Measurements from ENCODE around the gene FBLN2.
"Not testable (repeated sequence)": the region's sequence is repeated elsewhere in the genome, so short reads cannot be mapped to it uniquely, and the experiment has no call there.

Gene FBLN2

DNA sequence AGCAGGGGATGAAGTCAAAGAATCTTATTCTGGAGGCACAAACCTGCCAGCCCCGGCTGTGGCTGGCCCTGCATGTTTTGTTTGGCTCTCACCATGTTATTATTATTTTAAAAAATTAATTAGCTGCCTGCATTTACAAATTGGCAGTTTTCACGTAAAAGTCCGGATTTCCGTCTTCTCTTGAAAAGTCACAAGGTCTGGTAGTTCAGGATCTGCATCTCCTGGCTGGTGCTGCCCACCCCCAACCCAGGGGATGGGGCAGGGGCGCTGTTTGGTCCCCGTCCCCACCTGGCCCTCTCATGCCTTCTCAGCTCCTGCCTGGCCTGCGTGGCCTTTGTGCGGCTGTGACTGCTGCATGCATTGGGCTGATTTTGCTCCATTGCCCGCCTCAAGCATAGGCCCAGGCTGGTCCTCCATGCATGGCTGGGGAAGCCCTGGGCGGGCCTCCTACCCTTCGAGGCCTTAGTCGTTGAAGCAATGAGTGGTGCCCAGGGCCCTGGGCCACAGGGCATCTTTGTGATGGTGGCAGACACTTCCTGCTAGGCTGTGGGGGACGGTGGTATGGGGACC is 2.0 kb downstream of the FBLN2 start:
- FAIRE-seq = no peak

DNA sequence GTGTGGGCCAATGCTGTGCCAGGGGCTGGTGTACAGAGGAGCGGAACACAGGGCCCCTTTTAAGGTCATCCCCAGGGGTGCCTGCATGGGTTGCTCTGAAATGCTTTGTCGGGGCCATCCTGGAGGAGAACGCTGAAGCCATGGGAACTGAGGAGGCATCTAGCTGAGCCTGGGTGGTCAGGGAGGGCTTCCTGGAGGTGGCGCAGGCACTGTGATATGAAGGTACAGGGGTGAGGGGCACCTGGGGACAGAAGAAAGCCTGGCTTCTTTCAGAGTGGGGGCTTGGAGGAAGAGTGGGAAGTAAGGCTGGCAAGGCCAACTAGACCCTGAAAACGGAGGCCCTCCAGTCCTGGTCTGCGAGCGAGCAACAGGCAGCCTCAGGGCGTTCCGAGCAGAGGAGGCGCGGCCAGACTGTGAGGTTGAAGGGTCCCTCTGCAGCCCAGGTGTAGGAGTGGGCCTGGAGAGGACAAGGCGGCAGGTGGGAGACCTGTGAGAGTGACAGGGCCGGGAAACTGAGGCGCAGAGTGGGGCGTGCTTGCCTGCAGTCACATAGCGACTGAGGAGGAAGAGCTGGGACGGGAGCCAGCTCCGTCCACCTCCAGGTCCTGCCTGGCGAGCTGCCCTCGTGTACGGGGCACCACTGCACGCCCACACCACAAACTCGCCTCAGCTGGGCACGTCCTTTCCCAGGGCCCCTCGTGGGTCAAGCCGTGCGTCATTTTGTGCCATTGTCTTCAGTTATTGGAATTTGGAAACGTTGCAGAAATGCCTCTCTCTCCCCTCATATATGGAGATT is 4.1 kb downstream of the FBLN2 start:
- no peak for FAIRE-seq

GRCh38 chr3:13553686-13554085 is 4.8 kb downstream of the FBLN2 start:
- no peak for FAIRE-seq

DNA sequence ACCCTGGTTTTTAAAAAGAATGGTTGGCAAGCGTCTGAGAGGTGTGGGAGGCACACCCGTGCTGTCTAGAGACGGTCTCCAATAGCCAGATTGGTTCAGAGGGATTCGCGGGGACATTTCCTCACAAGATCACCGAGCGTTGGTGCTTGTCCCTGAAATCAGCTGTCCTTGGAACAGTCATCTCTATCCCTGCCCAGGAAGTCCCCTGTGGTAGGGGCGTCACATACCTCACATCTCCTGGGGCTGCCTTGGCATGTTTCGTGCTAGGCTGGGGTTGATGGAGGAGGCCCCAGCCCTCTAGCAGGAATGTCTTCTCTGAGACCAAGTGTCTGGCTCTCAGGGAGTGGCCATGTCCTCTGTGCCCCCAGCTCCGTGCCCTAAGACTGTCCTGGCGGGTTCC is 6.8 kb downstream of the FBLN2 start:
- no peak for FAIRE-seq

DNA sequence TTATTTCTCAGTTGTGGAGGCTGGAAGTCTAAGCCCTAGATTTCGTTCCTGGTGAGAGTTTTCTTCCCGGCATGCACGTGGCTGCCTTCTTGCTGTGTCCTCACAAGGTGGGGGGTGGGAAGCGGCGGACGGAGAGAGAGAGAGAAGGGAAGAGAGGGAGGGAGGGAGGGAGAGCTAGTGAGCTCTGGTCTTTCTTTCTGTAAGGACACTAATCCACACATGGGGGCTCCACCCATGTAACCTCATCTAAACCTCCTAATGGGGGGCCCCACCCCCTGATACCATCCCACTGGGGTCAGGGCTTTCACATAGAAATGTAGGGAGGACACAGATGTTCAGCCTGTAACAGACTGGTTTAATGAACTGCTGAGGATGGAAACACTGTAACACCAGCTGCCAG is 7.3 kb downstream of the FBLN2 start:
- no peak for FAIRE-seq

GRCh38 chr3:13556917-13557316 is 8.0 kb downstream of the FBLN2 start:
- no peak for FAIRE-seq

DNA sequence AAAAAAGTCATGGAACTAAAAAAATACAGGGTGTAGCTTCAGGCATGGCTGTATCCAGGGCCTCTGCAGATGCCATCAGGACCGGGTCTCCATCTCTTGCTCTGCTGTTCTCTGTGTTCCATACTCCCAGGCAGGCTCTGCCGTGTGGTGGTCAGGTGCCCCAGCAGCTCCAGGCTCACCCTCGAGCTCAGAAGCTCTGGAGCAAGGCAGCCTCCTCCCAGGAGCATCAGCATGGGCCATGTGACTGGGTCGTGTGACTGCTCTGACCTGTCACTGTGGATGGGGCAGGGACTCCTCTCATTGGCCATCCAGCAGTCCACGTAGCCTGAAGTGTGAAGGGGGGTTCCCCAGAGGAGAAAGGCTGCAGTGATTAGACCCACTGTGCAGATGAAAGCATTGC is 8.5 kb downstream of the FBLN2 start:
- no peak for FAIRE-seq

- no peak for FAIRE-seq
These were observed 9.0 kb downstream of the FBLN2 start for GRCh38 chr3:13557926-13558325.

- no peak for FAIRE-seq
These were observed 9.7 kb downstream of the FBLN2 start for GRCh38 chr3:13558651-13559050.

GRCh38 chr3:13559764-13560525 is 11.0 kb downstream of the FBLN2 start:
- FAIRE-seq = no peak

GRCh38 chr3:13561376-13561775 is 12.5 kb downstream of the FBLN2 start:
- no peak for FAIRE-seq

- no peak for FAIRE-seq
These were observed 13.0 kb downstream of the FBLN2 start for GRCh38 chr3:13561967-13562366.

DNA sequence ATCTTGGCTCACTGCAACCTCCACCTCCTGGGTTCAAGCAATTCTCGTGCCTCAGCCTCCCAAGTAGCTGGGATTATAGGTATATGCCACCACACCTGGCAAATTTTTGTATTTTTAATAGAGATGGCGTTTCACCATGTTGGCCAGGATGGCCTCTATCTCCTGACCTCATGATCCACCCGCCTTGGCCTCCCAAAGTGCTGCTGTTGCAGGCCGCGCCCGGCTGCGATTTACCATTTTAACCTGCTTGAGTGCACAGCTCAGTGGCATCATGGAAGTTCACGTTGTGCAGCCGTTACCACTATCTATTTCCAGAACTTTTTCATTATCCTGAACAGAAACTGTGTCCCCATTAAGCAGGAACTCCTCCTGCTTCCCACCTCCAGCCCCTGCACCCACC is 13.5 kb downstream of the FBLN2 start:
- not testable (repeated sequence) for FAIRE-seq

- FAIRE-seq = no peak
These were observed 14.4 kb downstream of the FBLN2 start for GRCh38 chr3:13563321-13563720.

DNA sequence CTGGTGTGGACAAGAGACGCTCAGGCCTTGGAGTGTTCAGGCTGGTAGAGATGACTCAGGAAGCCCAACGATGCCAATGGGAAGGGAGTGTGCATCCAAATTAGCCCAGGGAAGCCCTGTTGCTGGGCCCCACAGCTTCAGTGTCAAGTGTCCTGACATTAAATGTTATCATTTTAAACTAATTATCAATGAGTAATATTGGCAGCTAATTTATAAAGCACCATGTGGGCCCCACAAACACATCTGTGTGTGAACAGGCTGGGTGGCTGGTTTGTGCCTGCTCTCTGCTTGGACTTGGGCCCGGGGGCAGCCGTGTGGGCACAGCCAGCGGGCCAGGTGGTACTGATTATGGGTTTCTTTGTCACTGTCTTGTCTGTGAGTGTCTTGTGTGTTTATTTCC is 15.0 kb downstream of the FBLN2 start:
- FAIRE-seq = no peak

GRCh38 chr3:13564751-13565560 is 16.0 kb downstream of the FBLN2 start:
- no peak for FAIRE-seq

DNA sequence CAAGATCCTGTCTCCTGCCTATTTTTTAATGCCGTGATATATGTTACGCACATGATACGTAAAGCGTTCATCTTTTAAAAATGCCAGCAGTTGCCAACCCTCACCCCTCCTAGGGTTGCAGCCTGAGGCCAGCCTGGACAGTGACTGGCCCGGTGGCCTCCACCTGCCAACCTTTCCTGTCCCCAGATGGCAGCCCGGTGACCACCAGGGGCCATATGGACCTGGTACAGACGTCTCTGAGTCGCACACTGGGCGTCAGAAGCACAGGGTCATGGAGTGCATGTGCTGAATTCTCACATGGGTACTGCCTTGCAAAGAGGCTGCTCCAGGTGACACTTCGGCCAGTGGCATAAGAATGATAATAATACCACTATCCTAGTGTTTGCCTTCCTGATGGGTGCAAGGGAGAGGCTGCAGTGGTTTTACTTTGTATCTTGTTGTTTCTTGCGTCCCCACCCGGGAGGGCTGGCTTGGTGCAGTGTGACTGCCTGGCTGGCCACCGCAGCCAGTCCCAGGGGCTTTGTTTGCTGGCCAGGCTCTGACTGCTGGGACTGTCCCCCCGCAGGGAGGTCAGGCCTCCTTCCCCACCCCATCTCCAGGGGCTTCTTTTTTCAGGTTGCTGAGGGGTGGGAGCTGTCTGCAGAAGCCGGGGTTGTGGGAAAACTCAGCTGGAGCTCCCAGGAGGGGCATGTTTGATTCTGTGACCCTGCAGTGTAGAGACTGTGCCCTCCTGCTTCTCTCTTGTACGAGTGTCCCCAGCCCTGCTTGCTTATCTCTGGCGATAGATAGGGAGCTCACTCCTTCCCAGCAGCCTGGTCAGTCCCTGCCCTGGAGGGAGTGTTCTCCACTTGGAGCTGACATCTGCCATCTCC is 16.9 kb downstream of the FBLN2 start:
- no peak for FAIRE-seq

DNA sequence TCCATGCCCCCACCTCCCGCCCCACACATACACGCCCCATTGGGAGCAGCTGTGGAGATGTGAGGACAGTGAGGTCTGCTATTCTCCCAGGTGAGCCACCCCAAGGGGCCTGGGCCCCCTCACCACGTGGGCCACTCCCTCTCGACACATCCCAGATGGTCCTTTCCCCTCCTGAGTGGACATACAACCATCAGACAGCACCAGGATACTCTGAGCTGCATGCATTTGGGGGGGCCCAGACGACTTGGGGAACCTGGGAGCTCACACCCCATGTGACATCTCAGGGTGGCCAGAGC is 17.5 kb downstream of the FBLN2 start:
- FAIRE-seq = no peak

DNA sequence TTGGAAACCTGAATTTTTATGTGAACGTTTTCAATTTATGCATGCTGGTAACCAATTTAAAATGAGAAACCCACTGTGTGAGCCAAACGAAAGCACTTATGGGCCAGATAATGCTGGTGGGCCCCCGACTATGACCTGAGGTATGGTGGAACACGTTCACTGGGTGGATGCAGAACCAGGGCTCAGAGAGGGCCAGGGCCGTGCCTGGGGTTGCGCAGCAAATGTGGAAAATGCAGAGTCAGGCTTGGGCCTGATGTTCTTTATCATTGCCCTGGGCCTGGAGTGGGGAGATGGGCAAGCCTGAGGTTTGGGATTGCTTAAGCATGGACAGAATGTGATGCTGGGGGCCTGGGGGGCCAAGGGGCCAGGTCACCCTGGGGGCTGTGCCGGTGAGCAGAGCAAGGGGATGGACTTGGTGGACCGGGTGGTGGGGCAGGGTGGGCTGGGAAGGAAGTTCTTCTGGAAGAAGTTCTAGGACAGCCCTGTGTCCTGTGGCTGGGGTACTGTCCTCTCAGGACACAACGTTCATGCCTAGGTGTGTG is 17.9 kb downstream of the FBLN2 start:
- no peak for FAIRE-seq

DNA sequence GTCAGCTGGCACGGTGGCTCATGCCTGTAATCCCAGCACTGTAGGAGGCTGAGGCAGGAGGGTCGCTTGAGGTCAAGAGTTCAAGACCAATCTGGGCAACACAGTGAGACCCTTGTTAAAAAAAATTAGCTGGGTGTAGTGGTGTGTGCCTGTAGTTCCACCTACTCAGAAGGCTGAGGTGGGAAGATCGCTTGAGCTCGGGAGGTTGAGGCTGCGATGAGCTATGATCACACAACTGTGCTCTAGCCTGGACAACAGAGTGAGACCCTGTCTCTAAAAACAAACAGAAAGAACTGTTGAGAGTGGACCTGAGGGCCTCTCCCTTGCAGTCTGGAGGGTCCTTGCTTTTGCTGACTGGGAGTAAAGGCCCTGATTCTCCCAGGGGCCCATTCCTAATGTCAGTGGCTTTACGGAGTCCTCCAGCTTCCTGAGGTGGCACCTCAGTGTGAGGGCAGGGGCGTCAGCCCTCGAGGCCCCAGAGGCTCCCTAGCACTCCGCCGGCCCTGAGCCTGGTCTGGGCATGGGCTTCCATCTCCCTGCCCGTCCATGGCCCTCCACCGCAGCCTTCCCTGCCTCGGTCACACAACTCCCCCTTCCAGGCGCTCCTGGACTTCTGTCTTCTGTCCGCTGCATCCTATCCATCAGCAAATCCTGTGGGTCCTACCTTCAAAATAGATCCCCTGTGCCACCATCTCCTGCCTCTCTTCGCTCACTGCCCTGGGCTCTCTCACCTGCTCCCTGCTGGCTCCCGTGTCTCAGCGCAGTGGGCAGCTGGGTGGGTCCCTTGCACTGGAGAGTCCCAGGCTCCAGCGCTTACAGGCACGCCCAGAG is 19.0 kb downstream of the FBLN2 start:
- no peak for FAIRE-seq

- FAIRE-seq = no peak
These were observed 19.6 kb downstream of the FBLN2 start for GRCh38 chr3:13568515-13569028.
